Measurements from ENCODE around the gene TRHDE. TPM values are rescaled to one million over a fixed set of nuclear protein-coding genes. Genes with fewer than 3 reads are reported as not detected.
"Not testable (repeated sequence)": the region's sequence is repeated elsewhere in the genome, so short reads cannot be mapped to it uniquely, and the experiment has no call there.

Gene TRHDE
- total RNA-seq, 2 donors from 2014 or later = 0.57 to 8.7 TPM

DNA sequence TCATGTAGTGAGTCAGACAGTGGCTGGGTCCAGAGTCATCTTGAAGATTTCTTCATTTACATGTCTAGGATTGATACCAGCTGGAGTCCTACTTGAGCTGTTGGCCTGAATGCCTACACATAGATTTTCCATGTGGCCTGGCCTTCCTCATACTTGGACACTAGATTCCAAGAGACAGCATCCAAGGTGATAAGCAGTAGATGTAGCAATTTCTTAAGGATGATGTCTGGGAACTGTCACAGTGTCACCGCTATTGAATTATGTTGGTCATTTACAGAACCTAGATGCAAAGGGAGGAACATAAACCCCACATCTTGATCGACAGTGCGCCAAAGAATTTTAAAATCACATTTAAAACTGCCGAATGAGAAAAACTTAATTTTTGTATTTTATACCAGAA, 412.3 kb downstream of the TRHDE start:
- Histone ChIP-seq H3K4me3 (no peak overlapping the region), H3K4me1 (no peaks in the 10 kb centered on the region), H3K27ac (no peak overlapping the region), H3K27me3 (no peaks in the 10 kb centered on the region), H3K9me3 (no peaks in the 10 kb centered on the region), H3K9ac (ENCODE audit: low read depth in 2 of 2, low read length in 2 of 2) (no peak overlapping the region), H3K36me3 (no peaks in the 10 kb centered on the region)
- TF ChIP-seq, protein P1, sequence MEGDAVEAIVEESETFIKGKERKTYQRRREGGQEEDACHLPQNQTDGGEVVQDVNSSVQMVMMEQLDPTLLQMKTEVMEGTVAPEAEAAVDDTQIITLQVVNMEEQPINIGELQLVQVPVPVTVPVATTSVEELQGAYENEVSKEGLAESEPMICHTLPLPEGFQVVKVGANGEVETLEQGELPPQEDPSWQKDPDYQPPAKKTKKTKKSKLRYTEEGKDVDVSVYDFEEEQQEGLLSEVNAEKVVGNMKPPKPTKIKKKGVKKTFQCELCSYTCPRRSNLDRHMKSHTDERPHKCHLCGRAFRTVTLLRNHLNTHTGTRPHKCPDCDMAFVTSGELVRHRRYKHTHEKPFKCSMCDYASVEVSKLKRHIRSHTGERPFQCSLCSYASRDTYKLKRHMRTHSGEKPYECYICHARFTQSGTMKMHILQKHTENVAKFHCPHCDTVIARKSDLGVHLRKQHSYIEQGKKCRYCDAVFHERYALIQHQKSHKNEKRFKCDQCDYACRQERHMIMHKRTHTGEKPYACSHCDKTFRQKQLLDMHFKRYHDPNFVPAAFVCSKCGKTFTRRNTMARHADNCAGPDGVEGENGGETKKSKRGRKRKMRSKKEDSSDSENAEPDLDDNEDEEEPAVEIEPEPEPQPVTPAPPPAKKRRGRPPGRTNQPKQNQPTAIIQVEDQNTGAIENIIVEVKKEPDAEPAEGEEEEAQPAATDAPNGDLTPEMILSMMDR (IDR thresholded peaks at IDR 0.05) = no peak
- intact Hi-C loops (cut with DNase I) = no loop called here
- no peak for DNase-seq

DNA sequence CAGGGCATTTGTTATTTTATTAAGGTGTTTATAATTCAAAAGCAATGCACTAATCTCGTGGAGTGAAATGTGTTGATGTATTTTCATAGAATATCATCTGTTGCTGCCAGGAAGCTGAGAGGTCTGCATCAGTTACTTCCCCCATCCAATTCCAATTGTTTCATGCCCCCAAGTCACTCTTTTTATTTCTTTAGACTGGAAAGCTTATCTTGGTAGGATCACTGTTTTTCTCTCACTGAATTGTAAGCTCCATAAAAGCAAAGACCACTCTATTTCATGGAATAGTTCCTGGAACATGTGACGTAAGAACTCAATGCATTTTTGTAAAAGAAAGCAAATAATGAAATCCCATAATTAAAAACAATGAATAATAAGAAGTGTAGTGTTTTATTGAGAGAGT, 420.2 kb downstream of the TRHDE start:
- TF ChIP-seq, protein P1 (IDR thresholded peaks at IDR 0.05) = no peak
- H3K4me1 ChIP-seq = no peaks in the 10 kb centered on the region
- no peak for DNase-seq
- intact Hi-C loops (cut with DNase I) = no loop called here
- no peak overlapping the region for H3K9ac ChIP-seq (ENCODE audit: low read depth in 2 of 2, low read length in 2 of 2)
- H3K4me3 ChIP-seq = no peak overlapping the region
- H3K9me3 ChIP-seq = no peaks in the 10 kb centered on the region
- no peak overlapping the region for H3K27ac ChIP-seq
- no peaks in the 10 kb centered on the region for H3K36me3 ChIP-seq
- H3K27me3 ChIP-seq = no peaks in the 10 kb centered on the region

DNA sequence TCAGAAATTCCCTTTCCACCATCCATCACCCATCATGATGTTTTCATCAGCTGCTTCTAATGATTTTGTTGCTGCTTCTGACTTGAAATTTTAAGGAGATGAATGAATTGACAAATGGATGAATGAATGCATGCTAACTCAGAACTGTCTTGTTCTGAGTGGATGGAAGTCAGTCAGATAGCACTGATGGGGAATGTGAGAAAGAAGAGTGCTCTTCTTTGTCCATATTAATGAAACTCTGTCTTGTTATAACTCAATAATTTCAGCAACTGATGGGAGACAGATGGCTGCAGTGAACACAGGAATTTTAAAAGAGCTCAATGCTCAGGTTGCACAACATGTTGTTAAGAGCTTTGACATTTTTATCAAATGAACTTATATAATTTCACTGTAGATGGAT, 422.0 kb downstream of the TRHDE start:
- TF ChIP-seq, protein P1 (IDR thresholded peaks at IDR 0.05) = no peak
- Histone ChIP-seq H3K27ac (no peak overlapping the region), H3K36me3 (no peaks in the 10 kb centered on the region), H3K4me1 (no peaks in the 10 kb centered on the region), H3K9ac (ENCODE audit: low read depth in 2 of 2, low read length in 2 of 2) (no peak overlapping the region), H3K9me3 (no peaks in the 10 kb centered on the region), H3K4me3 (no peak overlapping the region), H3K27me3 (no peaks in the 10 kb centered on the region)
- no peak for DNase-seq
- intact Hi-C loops (cut with DNase I) = no loop called here

DNA sequence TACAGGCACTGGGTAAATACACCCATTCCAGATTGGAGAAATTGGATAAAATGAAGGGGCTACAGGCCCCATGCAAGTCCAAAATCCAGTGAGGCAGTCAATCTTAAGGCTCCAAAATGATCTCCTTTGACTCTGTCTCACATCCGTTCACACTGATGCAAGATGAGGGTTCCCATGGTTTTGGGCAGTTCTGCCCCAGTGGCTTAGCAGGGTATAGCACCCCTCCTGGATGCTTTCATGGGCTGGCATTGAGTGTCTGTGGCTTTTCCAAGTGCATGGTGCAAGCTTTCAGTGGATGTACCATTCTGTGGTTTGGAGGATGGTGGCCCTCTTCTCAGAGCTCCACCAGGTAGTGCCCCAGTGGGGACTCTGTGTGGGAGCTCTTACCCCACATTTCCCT, 427.2 kb downstream of the TRHDE start:
- Histone ChIP-seq H3K27ac (no peak overlapping the region), H3K4me1 (no peaks in the 10 kb centered on the region), H3K9me3 (no peaks in the 10 kb centered on the region), H3K27me3 (no peaks in the 10 kb centered on the region), H3K4me3 (no peak overlapping the region), H3K9ac (ENCODE audit: low read depth in 2 of 2, low read length in 2 of 2) (no peak overlapping the region), H3K36me3 (no peaks in the 10 kb centered on the region)
- intact Hi-C loops (cut with DNase I) = no loop called here
- DNase-seq = no peak
- TF ChIP-seq, protein P1 (IDR thresholded peaks at IDR 0.05) = no peak

DNA sequence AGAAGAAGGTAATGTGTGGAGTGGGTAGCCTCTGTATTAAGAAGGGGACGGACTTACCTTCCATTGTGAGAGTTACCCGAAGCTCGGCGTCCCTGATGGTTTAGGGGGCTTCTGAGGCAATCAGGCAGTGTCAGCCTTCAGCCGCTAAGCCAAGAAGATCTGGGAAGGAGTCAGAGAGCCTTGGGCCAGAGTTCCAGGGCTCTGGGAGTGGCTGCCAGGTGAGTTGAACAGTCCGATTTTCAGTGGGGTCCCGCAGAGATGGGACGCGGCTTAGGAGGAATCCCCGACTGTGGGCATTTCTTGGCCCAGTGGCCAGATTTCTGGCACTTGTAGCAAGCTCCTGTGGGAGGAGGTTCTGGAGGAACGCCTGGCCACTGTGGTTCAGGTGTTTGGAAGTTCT, 439.9 kb downstream of the TRHDE start:
- not testable (repeated sequence) for H3K9ac ChIP-seq (ENCODE audit: low read depth in 2 of 2, low read length in 2 of 2)

DNA sequence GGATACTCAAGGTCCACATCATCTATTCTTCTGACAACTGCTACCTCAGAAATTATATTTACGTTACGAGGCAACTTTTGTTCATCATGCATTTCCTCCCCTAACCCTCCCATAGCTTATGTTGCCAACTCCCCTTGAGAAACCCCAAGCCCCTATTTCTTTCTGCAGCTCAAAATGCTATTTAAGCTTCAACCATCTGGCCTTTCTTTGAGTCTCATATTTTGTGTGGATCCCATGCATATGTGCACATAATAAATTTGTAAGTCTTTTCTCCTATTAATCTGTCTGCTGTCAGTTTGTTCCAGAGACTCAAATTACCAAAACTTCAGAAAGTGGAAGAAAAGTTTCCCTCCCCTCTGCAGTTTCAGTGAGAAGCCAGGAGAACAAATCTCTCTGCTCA, 444.1 kb downstream of the TRHDE start:
- intact Hi-C loops (cut with DNase I) = no loop called here
- H3K27ac ChIP-seq = no peak overlapping the region
- TF ChIP-seq, protein P1 (IDR thresholded peaks at IDR 0.05) = no peak
- H3K9me3 ChIP-seq = no peaks in the 10 kb centered on the region
- no peak for DNase-seq
- no peak overlapping the region for H3K4me3 ChIP-seq
- H3K4me1 ChIP-seq = no peaks in the 10 kb centered on the region
- H3K36me3 ChIP-seq = no peaks in the 10 kb centered on the region
- H3K9ac ChIP-seq (ENCODE audit: low read depth in 2 of 2, low read length in 2 of 2) = no peak overlapping the region
- no peaks in the 10 kb centered on the region for H3K27me3 ChIP-seq

More for the DNA sequence above, 439.9 kb downstream of the TRHDE start:
- DNase-seq; H3K9me3 ChIP-seq; H3K36me3 ChIP-seq; intact Hi-C loops (cut with DNase I); H3K4me3 ChIP-seq; H3K4me1 ChIP-seq; H3K27ac ChIP-seq; H3K27me3 ChIP-seq: not testable (repeated sequence)

Data from colonic mucosa (tissue), 4 donors.